Nephron (organoid): ENCODE results near the gene ATF7IP2.

Source experiments
- H3K27ac Mint-ChIP-seq, 3 experiments: 2 replicates each; pipeline ENCODE4 v1.8.0; 2020; ENCODE audit warnings: mixed read lengths in 3 of 3, mild to moderate bottlenecking in 2 of 3, moderate library complexity in 1 of 3
- H3K27me3 Mint-ChIP-seq: 2 replicates; pipeline ENCODE4 v1.8.0; 2021; ENCODE audit warnings: low read depth, mild to moderate bottlenecking, moderate library complexity, mixed read lengths
- H3K36me3 Mint-ChIP-seq: 2 replicates; pipeline ENCODE4 v1.8.0; 2020; ENCODE audit warnings: low read depth, mixed read lengths
- H3K4me1 Mint-ChIP-seq: 2 replicates; pipeline ENCODE4 v1.8.0; 2020; ENCODE audit warnings: mixed read lengths
- H3K4me3 Mint-ChIP-seq, 3 experiments: 2 replicates each; pipeline ENCODE4 v1.8.0; 2020; ENCODE audit warnings: mild to moderate bottlenecking in 3 of 3, mixed read lengths in 3 of 3, moderate library complexity in 2 of 3
- H3K9me3 Mint-ChIP-seq: 2 replicates; pipeline ENCODE4 v1.8.0; 2020; ENCODE audit warnings: mixed read lengths
- TF ChIP-seq, protein P1 (sequence below), 3 experiments: fragments of 200-600 bp; sonication (generic); IDR thresholded peaks; one replicate each; pipeline ENCODE4 v1.5.0; 2021; ENCODE audit warnings: antibody characterized with exemption in 3 of 3; ENCODE audit not compliant: unreplicated experiment in 3 of 3

ATF7IP2 gene

DNA sequence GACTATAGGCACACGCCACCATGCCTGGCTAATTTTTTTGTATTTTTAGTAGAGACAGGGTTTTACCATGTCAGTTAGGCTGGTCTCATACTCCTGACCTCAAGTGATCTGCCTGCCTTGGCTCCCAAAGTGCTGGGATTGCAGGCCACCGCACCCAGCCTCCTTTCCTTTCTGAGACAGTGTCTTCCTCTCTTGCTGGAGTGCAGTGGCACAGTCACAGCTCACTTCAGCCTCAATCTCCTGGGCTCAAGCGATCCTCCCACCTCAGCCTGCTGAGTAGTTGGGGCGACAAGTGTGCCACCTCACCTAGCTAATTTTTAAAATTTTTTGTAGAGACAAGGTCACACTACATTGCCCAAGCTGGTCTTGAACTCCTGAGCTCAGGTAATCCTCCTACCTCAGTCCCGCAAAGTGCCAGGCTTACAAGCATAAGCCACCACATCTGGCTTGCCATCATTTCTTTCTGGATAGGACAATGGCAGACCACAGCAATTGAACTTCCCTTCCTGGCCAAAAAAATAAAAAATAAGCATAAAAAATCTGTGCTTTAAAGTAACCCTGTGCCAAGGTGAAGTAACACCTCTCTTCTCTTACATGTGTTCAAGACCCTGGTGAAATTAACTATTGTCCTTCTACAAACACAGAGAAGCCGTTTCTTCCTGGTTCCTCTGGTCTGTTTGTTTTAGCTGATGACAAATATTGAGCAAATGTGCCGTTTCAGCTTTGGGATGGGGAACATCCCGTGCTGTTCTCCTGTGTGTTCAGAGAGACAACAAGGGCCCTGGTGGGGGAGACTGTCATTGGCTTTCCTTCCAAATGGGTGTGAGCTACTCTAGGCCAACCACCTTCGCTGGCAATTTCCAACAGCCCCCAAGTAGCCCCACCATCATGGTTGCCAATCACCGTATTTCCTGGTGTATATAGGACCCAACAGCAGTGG, 134.3 kb downstream of the ATF7IP2 start:
- H3K4me1 Mint-ChIP-seq: peaks cover 4% of the 10 kb centered on the region
- TF ChIP-seq, protein P1, sequence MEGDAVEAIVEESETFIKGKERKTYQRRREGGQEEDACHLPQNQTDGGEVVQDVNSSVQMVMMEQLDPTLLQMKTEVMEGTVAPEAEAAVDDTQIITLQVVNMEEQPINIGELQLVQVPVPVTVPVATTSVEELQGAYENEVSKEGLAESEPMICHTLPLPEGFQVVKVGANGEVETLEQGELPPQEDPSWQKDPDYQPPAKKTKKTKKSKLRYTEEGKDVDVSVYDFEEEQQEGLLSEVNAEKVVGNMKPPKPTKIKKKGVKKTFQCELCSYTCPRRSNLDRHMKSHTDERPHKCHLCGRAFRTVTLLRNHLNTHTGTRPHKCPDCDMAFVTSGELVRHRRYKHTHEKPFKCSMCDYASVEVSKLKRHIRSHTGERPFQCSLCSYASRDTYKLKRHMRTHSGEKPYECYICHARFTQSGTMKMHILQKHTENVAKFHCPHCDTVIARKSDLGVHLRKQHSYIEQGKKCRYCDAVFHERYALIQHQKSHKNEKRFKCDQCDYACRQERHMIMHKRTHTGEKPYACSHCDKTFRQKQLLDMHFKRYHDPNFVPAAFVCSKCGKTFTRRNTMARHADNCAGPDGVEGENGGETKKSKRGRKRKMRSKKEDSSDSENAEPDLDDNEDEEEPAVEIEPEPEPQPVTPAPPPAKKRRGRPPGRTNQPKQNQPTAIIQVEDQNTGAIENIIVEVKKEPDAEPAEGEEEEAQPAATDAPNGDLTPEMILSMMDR (IDR thresholded peaks at IDR 0.05; ENCODE audit: unreplicated experiment in 3 of 3): no peak
- no peaks in the 10 kb centered on the region for H3K36me3 Mint-ChIP-seq
- peaks cover 3% of the 10 kb centered on the region for H3K27me3 Mint-ChIP-seq
- H3K4me3 Mint-ChIP-seq: no peak overlapping the region
- no peak overlapping the region for H3K27ac Mint-ChIP-seq
- H3K9me3 Mint-ChIP-seq: no peaks in the 10 kb centered on the region

DNA sequence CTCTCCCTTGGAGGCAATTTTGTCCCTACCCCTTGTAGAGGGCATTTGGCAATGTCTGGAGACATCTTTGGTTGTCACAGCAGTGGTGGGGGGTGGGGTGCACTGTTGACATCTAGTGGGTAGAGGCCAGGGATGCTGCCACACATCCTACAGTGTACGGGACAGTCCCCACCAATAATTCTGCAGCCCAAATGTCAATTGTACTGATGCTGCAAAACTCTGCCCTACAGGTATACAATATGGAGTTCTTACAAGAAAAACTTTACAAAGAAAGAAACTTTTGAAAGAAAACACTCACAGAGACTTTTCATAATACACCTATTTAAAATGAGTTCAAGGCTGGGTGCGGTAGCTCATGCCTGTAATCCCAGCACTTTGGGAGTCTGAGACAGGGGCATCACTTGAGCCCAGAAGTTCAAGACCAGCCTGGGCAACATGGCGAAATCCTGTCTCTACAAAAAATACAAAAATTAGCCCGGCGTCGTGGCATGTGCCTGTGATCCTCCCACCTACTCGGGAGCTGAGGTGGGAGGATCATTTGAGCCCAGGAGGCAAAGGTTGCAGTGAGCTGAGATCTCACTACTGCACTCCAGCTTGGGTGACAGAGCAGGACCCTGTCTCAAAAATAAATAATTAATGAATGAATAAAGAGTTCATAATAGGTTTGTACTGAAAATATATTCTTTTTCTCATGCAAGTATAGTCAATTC, 135.2 kb downstream of the ATF7IP2 start:
- Mint-ChIP-seq H3K27me3 (peaks cover 3% of the 10 kb centered on the region), H3K36me3 (no peaks in the 10 kb centered on the region)

DNA sequence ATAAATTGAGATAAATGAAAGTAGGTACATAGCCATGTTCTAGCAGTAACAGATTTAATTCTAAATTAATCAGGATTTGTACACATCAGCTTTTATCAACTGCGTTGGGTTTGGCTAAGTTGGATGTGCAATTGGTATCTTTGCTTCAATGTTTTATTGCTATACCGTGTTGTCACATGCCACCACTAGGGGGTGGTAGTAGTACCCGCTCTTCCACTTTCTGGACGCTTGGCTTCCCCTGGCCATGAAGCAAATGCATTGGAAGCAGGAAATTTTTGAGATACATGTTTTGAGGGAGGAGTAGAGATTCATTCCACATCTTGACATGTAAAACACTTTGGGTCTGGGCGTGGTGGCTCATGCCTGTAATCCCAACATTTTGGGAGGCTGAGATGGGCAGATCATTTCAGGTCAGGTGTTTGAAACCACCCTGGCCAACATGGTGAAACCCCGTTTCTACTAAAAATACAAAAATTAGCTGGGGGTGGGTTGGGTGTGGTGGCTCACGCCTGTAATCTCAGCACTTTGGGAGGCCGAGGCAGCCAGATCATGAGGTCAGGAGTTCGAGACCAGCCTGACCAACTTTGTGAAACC, 135.9 kb downstream of the ATF7IP2 start:
- no peak overlapping the region for H3K4me3 Mint-ChIP-seq
- H3K4me1 Mint-ChIP-seq: peaks cover 4% of the 10 kb centered on the region
- TF ChIP-seq, protein P1 (IDR thresholded peaks at IDR 0.05; ENCODE audit: unreplicated experiment in 3 of 3): peak; percentile 73 to 83 (median 78)
- peaks cover 3% of the 10 kb centered on the region for H3K27me3 Mint-ChIP-seq
- H3K27ac Mint-ChIP-seq: no peak overlapping the region
- H3K36me3 Mint-ChIP-seq: no peaks in the 10 kb centered on the region
- H3K9me3 Mint-ChIP-seq: no peaks in the 10 kb centered on the region

More for the DNA sequence above, 135.2 kb downstream of the ATF7IP2 start:
- H3K9me3 Mint-ChIP-seq: no peaks in the 10 kb centered on the region
- peaks cover 4% of the 10 kb centered on the region for H3K4me1 Mint-ChIP-seq
- H3K4me3 Mint-ChIP-seq: no peak overlapping the region
- H3K27ac Mint-ChIP-seq: no peak overlapping the region
- TF ChIP-seq, protein P1 (IDR thresholded peaks at IDR 0.05; ENCODE audit: unreplicated experiment in 3 of 3): no peak

DNA sequence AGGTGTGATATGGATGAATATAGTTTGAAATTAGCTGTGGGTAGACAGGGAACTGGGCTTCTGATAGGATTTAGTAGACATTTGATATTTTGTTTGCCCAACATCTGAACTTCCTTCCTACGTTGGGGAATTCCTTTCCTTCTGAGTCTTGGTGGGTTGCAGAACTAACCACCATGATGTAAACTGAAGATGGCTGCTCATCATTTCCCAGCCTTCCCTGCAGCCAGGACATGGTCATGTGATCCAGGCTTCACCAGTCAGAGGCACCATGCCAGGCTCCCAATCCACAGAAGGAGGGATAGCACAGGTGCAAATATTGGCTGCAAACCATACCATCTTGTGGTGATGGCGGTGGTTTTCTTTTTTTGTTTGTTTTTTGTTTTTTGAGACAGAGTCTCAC, 137.1 kb downstream of the ATF7IP2 start:
- Mint-ChIP-seq H3K4me1 (peaks cover 4% of the 10 kb centered on the region), H3K27me3 (peaks cover 3% of the 10 kb centered on the region), H3K27ac (no peak overlapping the region), H3K4me3 (no peak overlapping the region), H3K9me3 (no peaks in the 10 kb centered on the region), H3K36me3 (no peaks in the 10 kb centered on the region)
- TF ChIP-seq, protein P1 (IDR thresholded peaks at IDR 0.05; ENCODE audit: unreplicated experiment in 3 of 3): no peak

DNA sequence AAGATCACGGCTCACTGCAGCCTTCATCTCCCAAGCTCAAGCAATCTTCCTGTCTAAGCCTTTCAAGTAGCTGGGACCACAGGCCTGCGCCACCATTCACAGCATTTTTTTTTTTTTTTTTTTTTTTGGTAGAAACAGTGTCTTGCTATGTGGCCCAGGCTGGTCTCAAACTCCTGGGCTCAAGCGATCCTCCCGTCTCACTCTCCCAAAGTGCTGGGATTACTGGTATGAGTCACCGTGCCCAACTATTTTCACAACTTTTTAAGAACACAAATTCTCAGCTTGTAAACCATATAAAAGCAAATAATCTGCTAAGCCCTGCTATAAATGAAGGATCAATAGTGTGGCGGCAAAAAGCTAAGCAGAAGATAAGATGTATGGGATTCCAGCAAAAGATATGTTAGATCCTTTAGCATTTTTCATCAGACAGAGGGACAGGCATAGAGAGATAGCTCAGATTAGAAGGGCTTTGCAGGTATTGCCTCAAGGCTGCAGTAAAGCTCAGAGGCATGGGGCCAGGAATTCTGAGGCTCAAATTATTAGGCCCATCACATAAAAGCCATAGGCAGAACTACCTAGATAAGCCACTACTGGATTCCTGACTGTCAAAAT, 139.5 kb downstream of the ATF7IP2 start:
- Mint-ChIP-seq H3K36me3 (no peaks in the 10 kb centered on the region), H3K4me1 (peaks cover 4% of the 10 kb centered on the region), H3K4me3 (no peak overlapping the region), H3K27ac (no peak overlapping the region), H3K27me3 (no peaks in the 10 kb centered on the region), H3K9me3 (no peaks in the 10 kb centered on the region)
- TF ChIP-seq, protein P1 (IDR thresholded peaks at IDR 0.05; ENCODE audit: unreplicated experiment in 3 of 3): no peak
